K562 (cell line): ENCODE results near the gene DDC. TPM values are rescaled to one million over a fixed set of nuclear protein-coding genes. Genes with fewer than 3 reads are reported as not detected.

Experiments
- CBX1 ChIP-seq: sonication (generic); IDR thresholded peaks from 2 replicates; pipeline ENCODE4 v1.6.1; 2016; ENCODE audit warnings: antibody characterized with exemption, low read depth, mild to moderate bottlenecking
- CTBP1 ChIP-seq: fragments of 450-650 bp; IDR thresholded peaks from 2 replicates; pipeline ENCODE4 v1.6.1; 2016; ENCODE audit warnings: borderline replicate concordance
- DACH1 ChIP-seq: fragments of 450-650 bp; IDR thresholded peaks from 2 replicates; pipeline ENCODE4 v1.6.1; 2018; ENCODE audit not compliant: partially characterized antibody
- FOSL1 ChIP-seq: fragments of 200-800 bp; sonication (Bioruptor generic); conservative IDR thresholded peaks from 2 replicates; pipeline ENCODE4 v1.6.1; 2016; ENCODE audit warnings: missing genetic modification characterization, missing compliant biosample characterization
- MAZ ChIP-seq, 2 experiments: fragments of 450-650 bp in 1 of 2; sonication (generic) in 1 of 2; formaldehyde crosslinking; IDR thresholded peaks in 1 of 2; conservative IDR thresholded peaks in 1 of 2; 2 replicates each; pipeline versions ENCODE4 v1.4.0 to v1.5.0; 2020; ENCODE audit warnings: mild to moderate bottlenecking in 1 of 2, missing genetic modification reagents in 1 of 2
- PHF8 ChIP-seq: fragments of 200-600 bp; sonication (generic); IDR thresholded peaks from 2 replicates; pipeline ENCODE4 v1.6.1; 2012; ENCODE audit warnings: mixed run types, mild to moderate bottlenecking, inconsistent platforms, low read length, moderate library complexity, borderline replicate concordance
- RB1 ChIP-seq: fragments of 450-650 bp; IDR thresholded peaks from 2 replicates; pipeline ENCODE4 v1.6.1; 2017; ENCODE audit warnings: low read depth, mild to moderate bottlenecking
- RNF2 ChIP-seq: sonication (generic); IDR thresholded peaks from 2 replicates; pipeline ENCODE4 v1.6.1; 2016
- TSC22D4 ChIP-seq: fragments of 450-650 bp; IDR thresholded peaks from 2 replicates; pipeline ENCODE4 v1.6.1; 2016; ENCODE audit warnings: missing genetic modification characterization, missing biosample characterization, control low read depth
- YY1 ChIP-seq, 3 experiments: IDR thresholded peaks; 2 replicates each; pipeline ENCODE4 v1.6.1; 2011; ENCODE audit warnings: low read length in 2 of 3, mild to moderate bottlenecking in 2 of 3, moderate library complexity in 2 of 3, borderline replicate concordance in 1 of 3, control low read depth in 1 of 3, low read depth in 1 of 3; ENCODE audit not compliant: insufficient read depth in 3 of 3, insufficient replicate concordance in 2 of 3, control insufficient read depth in 1 of 3, insufficient read length in 1 of 3; ENCODE audit errors: extremely low read depth in 1 of 3
- ZC3H11A ChIP-seq: IDR thresholded peaks from 2 replicates; pipeline ENCODE4 v1.6.1; 2012; ENCODE audit warnings: low read depth, low read length, improper control_type of control experiment
- ZFP1 ChIP-seq: fragments of 450-650 bp; formaldehyde crosslinking; IDR thresholded peaks from 2 replicates; pipeline ENCODE4 v1.4.0; 2020; ENCODE audit warnings: mild to moderate bottlenecking, mixed read lengths
- ZNF282 ChIP-seq: sonication (generic); formaldehyde crosslinking; IDR thresholded peaks from 2 replicates; pipeline ENCODE4 v1.8.1; 2023; ENCODE audit warnings: missing genetic modification reagents
- polyA plus RNA-seq, 8 experiments: library from polyadenylated mRNA; depleted of rRNA in 4 of 8; stranded (reverse) in 5 of 8; unstranded in 3 of 8; fragments of >200 nt; fragmentation: Nextera tagmentation in 2 of 8; fragmentation: Illumina TruSeq in 1 of 8; extraction: Ambion mirVana in 2 of 8; extraction: Trizol in 1 of 8; gene quantifications; 2 replicates each; pipeline versions ENCODE4 v1.2.1 to v1.2.3, GENCODE V29; 2011 to 2014; ENCODE audit warnings: inconsistent platforms in 1 of 8, missing spikeins in 1 of 8
- total RNA-seq, 7 experiments: library from RNA; depleted of rRNA in 6 of 7; stranded (reverse); fragments of >200 nt in 6 of 7; fragmentation: Illumina TruSeq in 2 of 7; extraction: Trizol in 2 of 7; gene quantifications; 2 replicates each; pipeline versions ENCODE4 v1.2.1 to v1.2.3, GENCODE V29; 2011 to 2021; ENCODE audit warnings: low replicate concordance in 1 of 7
- TF ChIP-seq, protein P1 (sequence below): sonication (generic); formaldehyde crosslinking; IDR thresholded peaks from 2 replicates; pipeline ENCODE4 v1.8.0; 2022; ENCODE audit warnings: mild to moderate bottlenecking, missing genetic modification reagents
- TF ChIP-seq, protein P2 (sequence below), 2 experiments: fragments of 200-800 bp in 1 of 2; sonication (Bioruptor generic) in 1 of 2; sonication (generic) in 1 of 2; formaldehyde crosslinking in 1 of 2; IDR thresholded peaks in 1 of 2; conservative IDR thresholded peaks in 1 of 2; 2 replicates each; pipeline versions ENCODE4 v1.5.0 to v1.6.1; 2016 to 2020; ENCODE audit warnings: missing compliant biosample characterization in 1 of 2, missing genetic modification characterization in 1 of 2, missing genetic modification reagents in 1 of 2
- TF ChIP-seq, protein P3 (sequence below): fragments of 450-650 bp; IDR thresholded peaks from 2 replicates; pipeline ENCODE4 v1.6.1; 2014; ENCODE audit warnings: low read depth, mild to moderate bottlenecking, moderate library complexity, borderline replicate concordance
- TF ChIP-seq, protein P4 (sequence below): fragments of 250-450 bp; sonication (Bioruptor Pico); IDR thresholded peaks from 2 replicates; pipeline ENCODE4 v1.8.0; 2021; ENCODE audit warnings: borderline replicate concordance, mild to moderate bottlenecking, moderate library complexity; ENCODE audit not compliant: poor library complexity, severe bottlenecking
- TF ChIP-seq, protein P5 (sequence below), 3 experiments: fragments of 200-800 bp in 1 of 3; sonication (Bioruptor generic) in 1 of 3; sonication (generic) in 1 of 3; formaldehyde crosslinking in 1 of 3; IDR thresholded peaks; 2 replicates each; pipeline versions ENCODE4 v1.6.1 to v1.8.0; 2016 to 2022; ENCODE audit warnings: mild to moderate bottlenecking in 2 of 3, missing compliant biosample characterization in 2 of 3, missing genetic modification characterization in 2 of 3, missing genetic modification reagents in 1 of 3

DDC gene
- total and polyA plus RNA-seq, 9 of the 15 experiments (the other 6 are each of a cell fraction or from before 2014, with no cell fraction given): not detected

DNA sequence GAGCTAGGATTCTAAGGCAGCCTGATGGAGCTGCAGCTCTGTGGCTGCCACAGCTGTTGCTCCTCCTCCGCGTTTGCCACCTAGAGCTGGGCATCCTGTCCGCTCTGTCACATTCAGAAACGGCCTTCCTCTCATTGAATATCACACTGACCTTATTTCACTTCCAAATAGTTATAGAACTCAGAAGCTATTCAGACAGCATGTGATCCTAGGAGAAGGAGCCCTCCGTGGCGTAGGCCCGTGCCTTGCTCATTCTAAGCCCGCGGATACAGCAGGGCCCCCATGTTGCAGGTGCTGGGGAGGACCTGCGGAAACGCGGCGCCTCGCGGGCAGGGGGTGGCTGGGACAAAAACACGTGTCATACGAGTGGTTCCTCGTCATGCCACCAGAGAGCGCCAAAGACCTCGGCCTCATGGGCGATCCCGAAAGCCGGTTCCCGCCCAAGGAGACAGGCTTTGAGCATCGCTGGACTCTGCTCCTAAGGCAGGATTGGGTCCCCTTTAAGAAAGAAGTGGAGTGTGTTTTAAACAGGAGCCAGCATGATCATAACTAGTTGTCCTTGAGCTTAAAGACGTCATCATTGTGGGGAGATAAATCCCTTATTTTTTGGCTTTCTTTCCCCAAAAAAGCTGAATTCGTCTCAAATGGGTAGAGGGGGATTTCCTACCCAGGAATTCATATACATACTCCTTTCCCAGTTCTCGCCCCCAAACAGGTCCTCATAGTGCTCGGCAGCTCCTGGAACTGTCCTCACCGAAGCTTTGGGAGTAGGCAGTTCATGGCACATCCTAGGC, 97.2 kb downstream of the DDC start (continued):
- TF ChIP-seq, protein P1, sequence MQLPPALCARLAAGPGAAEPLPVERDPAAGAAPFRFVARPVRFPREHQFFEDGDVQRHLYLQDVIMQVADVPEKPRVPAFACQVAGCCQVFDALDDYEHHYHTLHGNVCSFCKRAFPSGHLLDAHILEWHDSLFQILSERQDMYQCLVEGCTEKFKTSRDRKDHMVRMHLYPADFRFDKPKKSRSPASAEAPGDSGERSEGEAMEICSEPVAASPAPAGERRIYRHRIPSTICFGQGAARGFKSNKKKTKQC (CRISPR knock-in tag): peak; percentile 70; the same call in 1 of the 2 replicates
- TF ChIP-seq FOSL1 (tag): no peak
- no peak for TF ChIP-seq ZNF282 (CRISPR knock-in tag)
- TF ChIP-seq ZFP1 (CRISPR knock-in tag): no peak
- peak; percentile 40; the same call in 1 of the 2 replicates for TF ChIP-seq CTBP1
- TF ChIP-seq, protein P2, sequence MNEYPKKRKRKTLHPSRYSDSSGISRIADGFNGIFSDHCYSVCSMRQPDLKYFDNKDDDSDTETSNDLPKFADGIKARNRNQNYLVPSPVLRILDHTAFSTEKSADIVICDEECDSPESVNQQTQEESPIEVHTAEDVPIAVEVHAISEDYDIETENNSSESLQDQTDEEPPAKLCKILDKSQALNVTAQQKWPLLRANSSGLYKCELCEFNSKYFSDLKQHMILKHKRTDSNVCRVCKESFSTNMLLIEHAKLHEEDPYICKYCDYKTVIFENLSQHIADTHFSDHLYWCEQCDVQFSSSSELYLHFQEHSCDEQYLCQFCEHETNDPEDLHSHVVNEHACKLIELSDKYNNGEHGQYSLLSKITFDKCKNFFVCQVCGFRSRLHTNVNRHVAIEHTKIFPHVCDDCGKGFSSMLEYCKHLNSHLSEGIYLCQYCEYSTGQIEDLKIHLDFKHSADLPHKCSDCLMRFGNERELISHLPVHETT (CRISPR knock-in tag; conservative IDR thresholded peaks at IDR 0.05 in 1 of 2, IDR thresholded peaks at IDR 0.05 in 1 of 2): no peak
- TF ChIP-seq, protein P3, sequence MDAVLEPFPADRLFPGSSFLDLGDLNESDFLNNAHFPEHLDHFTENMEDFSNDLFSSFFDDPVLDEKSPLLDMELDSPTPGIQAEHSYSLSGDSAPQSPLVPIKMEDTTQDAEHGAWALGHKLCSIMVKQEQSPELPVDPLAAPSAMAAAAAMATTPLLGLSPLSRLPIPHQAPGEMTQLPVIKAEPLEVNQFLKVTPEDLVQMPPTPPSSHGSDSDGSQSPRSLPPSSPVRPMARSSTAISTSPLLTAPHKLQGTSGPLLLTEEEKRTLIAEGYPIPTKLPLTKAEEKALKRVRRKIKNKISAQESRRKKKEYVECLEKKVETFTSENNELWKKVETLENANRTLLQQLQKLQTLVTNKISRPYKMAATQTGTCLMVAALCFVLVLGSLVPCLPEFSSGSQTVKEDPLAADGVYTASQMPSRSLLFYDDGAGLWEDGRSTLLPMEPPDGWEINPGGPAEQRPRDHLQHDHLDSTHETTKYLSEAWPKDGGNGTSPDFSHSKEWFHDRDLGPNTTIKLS: peak; percentile 57; the same call in 1 of the 2 replicates
- 0 out of 4 replicates have a peak, but pooled peaks of 1 of the 2 experiments have one; percentile 16 for TF ChIP-seq MAZ (CRISPR knock-in tag; conservative IDR thresholded peaks at IDR 0.05 in 1 of 2, IDR thresholded peaks at IDR 0.05 in 1 of 2)
- TF ChIP-seq, protein P4, sequence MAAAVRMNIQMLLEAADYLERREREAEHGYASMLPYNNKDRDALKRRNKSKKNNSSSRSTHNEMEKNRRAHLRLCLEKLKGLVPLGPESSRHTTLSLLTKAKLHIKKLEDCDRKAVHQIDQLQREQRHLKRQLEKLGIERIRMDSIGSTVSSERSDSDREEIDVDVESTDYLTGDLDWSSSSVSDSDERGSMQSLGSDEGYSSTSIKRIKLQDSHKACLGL (CRISPR knock-in tag): no peak
- no peak for TF ChIP-seq DACH1
- no peak for TF ChIP-seq TSC22D4 (tag)
- TF ChIP-seq ZC3H11A: no peak
- TF ChIP-seq YY1 (IDR thresholded peaks at IDR 0.05; ENCODE audit: borderline replicate concordance in 1 of 3, control insufficient read depth in 1 of 3, extremely low read depth in 1 of 3, insufficient read depth in 3 of 3, insufficient read length in 1 of 3, insufficient replicate concordance in 2 of 3, low read depth in 1 of 3, low read length in 2 of 3): peak in 1 of 3 experiments; percentile 10
- 0 out of 2 replicates have a peak, but pooled peaks have one; percentile 40 for TF ChIP-seq CBX1
- TF ChIP-seq RB1: peak; percentile 99
- TF ChIP-seq, protein P5, sequence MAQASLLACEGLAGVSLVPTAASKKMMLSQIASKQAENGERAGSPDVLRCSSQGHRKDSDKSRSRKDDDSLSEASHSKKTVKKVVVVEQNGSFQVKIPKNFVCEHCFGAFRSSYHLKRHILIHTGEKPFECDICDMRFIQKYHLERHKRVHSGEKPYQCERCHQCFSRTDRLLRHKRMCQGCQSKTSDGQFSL (CRISPR knock-in tag; IDR thresholded peaks at IDR 0.05): 0 out of 2 replicates have a peak, but pooled peaks have one; percentile 30
- TF ChIP-seq, protein P5 (tag; IDR thresholded peaks at IDR 0.05): no peak
- no peak for TF ChIP-seq PHF8
- TF ChIP-seq RNF2: 0 out of 2 replicates have a peak, but pooled peaks have one; percentile 26
